ENCODE data around the gene PDS5A.

PDS5A gene

DNA sequence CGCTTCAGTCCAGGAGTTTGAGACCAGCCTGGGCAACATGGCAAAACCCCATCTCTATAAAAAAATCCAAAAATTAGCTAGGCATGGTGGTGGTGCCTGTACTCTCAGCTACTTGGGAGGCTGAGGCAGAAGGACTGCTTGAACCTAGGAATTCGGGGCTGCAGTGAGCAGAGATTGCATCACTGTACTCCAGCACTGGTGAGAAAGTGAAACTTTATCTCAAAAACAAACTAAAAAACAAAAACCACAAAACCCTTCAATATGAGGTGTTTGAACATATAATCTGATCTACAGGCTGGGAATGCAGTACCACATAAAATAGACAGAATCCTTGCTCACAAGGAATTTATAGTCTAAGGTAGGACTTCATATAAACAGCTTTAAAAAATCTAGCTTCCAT lies 103.9 kb downstream of the PDS5A start:
- Histone ChIP-seq H3K9me3 (ENCODE audit: control insufficient read depth, insufficient read depth, low read depth, low read length) (no peaks in the 10 kb centered on the region), H3K36me3 (ENCODE audit: control insufficient read depth in 2 of 2, insufficient read depth in 1 of 2, low read length in 2 of 2) (peaks cover 12 to 83% of the 10 kb centered on the region in 2 experiments), H3K27ac (ENCODE audit: extremely low read depth, low read depth, low read length) (no peak overlapping the region), H3K4me3 (ENCODE audit: low read depth, low read length) (no peak overlapping the region), H3K4me1 (ENCODE audit: control insufficient read depth, insufficient read depth, low read length) (no peaks in the 10 kb centered on the region)
- POLR2A ChIA-PET: no interaction called here
- no peak for TF ChIP-seq ZXDB (tag by site-specific recombination; IDR thresholded peaks at IDR 0.05)
- TF ChIP-seq BCL11A (tag by site-specific recombination; IDR thresholded peaks at IDR 0.05; ENCODE audit: low read depth): no peak
- CTCF ChIA-PET: no interaction called here

DNA sequence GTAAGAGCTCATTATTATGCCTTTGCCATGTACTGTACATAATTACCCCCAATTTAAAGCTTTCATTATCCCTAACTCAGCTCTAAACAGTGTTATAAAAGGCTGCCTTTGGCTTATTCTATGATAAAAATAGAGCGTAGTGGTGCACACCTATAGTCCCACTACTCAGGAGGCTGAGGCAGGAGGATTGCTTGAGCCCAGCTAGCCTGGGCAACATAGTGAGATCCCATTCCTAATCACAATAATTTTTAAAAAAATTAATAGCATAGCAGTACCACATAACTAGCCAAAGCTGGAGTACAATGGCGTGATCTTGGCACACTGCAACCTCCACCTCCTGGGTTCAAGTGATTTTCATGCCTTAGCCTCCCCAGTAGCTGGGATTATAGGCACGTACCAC lies 112.4 kb downstream of the PDS5A start:
- Histone ChIP-seq H3K4me3 (ENCODE audit: low read depth, low read length) (no peak overlapping the region), H3K36me3 (ENCODE audit: control insufficient read depth in 2 of 2, insufficient read depth in 1 of 2, low read length in 2 of 2) (peaks cover 10 to 71% of the 10 kb centered on the region in 2 experiments), H3K4me1 (ENCODE audit: control insufficient read depth, insufficient read depth, low read length) (no peaks in the 10 kb centered on the region), H3K9me3 (ENCODE audit: control insufficient read depth, insufficient read depth, low read depth, low read length) (no peaks in the 10 kb centered on the region), H3K27ac (ENCODE audit: extremely low read depth, low read depth, low read length) (no peak overlapping the region)
- ChIA-PET CTCF (no interaction called here), POLR2A (no interaction called here)
- TF ChIP-seq ZNF416 (tag by site-specific recombination; IDR thresholded peaks at IDR 0.05): no peak

DNA sequence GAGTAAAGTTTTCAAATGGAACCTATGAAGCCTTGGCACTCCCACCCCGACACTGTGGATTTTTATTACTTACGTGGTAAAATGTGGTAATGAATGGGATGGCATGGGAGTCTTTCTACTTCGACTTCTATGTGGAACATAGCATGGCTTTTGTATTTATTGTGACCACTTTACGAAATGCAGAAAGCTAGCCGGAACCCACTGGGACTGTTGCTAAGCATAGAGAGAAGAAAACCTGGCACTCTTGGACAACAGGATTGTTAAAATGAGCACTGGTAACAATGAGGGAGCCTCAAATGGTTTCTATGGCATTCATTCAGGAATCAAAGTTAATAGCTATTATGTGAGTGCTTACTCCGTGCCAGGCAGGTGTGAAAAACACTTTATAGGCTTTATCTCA lies 113.3 kb downstream of the PDS5A start:
- Histone ChIP-seq H3K27ac (ENCODE audit: extremely low read depth, low read depth, low read length) (no peak overlapping the region), H3K4me1 (ENCODE audit: control insufficient read depth, insufficient read depth, low read length) (no peaks in the 10 kb centered on the region), H3K4me3 (ENCODE audit: low read depth, low read length) (no peak overlapping the region), H3K9me3 (ENCODE audit: control insufficient read depth, insufficient read depth, low read depth, low read length) (no peaks in the 10 kb centered on the region), H3K36me3 (ENCODE audit: control insufficient read depth in 2 of 2, insufficient read depth in 1 of 2, low read length in 2 of 2) (peaks cover 16 to 75% of the 10 kb centered on the region in 2 experiments)
- POLR2A ChIA-PET: no interaction called here
- CTCF ChIA-PET: no interaction called here
- no peak for TF ChIP-seq KLF8 (tag by site-specific recombination; IDR thresholded peaks at IDR 0.05)
- TF ChIP-seq ZNF585B (tag by site-specific recombination; IDR thresholded peaks at IDR 0.05): no peak
- TF ChIP-seq, protein P1, sequence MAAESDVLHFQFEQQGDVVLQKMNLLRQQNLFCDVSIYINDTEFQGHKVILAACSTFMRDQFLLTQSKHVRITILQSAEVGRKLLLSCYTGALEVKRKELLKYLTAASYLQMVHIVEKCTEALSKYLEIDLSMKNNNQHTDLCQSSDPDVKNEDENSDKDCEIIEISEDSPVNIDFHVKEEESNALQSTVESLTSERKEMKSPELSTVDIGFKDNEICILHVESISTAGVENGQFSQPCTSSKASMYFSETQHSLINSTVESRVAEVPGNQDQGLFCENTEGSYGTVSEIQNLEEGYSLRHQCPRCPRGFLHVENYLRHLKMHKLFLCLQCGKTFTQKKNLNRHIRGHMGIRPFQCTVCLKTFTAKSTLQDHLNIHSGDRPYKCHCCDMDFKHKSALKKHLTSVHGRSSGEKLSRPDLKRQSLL (tag by site-specific recombination; IDR thresholded peaks at IDR 0.05): no peak
- TF ChIP-seq ZNF175 (tag by site-specific recombination; IDR thresholded peaks at IDR 0.05): no peak
- TF ChIP-seq ZNF391 (tag by site-specific recombination; IDR thresholded peaks at IDR 0.05; ENCODE audit: borderline replicate concordance, low read depth): no peak
- TF ChIP-seq, protein P2, sequence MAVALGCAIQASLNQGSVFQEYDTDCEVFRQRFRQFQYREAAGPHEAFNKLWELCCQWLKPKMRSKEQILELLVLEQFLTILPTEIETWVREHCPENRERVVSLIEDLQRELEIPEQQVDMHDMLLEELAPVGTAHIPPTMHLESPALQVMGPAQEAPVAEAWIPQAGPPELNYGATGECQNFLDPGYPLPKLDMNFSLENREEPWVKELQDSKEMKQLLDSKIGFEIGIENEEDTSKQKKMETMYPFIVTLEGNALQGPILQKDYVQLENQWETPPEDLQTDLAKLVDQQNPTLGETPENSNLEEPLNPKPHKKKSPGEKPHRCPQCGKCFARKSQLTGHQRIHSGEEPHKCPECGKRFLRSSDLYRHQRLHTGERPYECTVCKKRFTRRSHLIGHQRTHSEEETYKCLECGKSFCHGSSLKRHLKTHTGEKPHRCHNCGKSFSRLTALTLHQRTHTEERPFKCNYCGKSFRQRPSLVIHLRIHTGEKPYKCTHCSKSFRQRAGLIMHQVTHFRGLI (tag by site-specific recombination; IDR thresholded peaks at IDR 0.05): no peak
- no peak for TF ChIP-seq SP3 (tag by site-specific recombination; IDR thresholded peaks at IDR 0.05)
- no peak for TF ChIP-seq PRDM1 (tag by site-specific recombination; IDR thresholded peaks at IDR 0.05)
- no peak for TF ChIP-seq SCRT1 (tag by site-specific recombination; IDR thresholded peaks at IDR 0.05; ENCODE audit: borderline replicate concordance)
- TF ChIP-seq MEIS1 (CRISPR knock-in tag; IDR thresholded peaks at IDR 0.05; ENCODE audit: borderline replicate concordance): no peak
- TF ChIP-seq, protein P3, sequence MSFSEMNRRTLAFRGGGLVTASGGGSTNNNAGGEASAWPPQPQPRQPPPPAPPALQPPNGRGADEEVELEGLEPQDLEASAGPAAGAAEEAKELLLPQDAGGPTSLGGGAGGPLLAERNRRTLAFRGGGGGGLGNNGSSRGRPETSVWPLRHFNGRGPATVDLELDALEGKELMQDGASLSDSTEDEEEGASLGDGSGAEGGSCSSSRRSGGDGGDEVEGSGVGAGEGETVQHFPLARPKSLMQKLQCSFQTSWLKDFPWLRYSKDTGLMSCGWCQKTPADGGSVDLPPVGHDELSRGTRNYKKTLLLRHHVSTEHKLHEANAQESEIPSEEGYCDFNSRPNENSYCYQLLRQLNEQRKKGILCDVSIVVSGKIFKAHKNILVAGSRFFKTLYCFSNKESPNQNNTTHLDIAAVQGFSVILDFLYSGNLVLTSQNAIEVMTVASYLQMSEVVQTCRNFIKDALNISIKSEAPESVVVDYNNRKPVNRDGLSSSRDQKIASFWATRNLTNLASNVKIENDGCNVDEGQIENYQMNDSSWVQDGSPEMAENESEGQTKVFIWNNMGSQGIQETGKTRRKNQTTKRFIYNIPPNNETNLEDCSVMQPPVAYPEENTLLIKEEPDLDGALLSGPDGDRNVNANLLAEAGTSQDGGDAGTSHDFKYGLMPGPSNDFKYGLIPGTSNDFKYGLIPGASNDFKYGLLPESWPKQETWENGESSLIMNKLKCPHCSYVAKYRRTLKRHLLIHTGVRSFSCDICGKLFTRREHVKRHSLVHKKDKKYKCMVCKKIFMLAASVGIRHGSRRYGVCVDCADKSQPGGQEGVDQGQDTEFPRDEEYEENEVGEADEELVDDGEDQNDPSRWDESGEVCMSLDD (tag by site-specific recombination; IDR thresholded peaks at IDR 0.05): no peak
- TF ChIP-seq, protein P4, sequence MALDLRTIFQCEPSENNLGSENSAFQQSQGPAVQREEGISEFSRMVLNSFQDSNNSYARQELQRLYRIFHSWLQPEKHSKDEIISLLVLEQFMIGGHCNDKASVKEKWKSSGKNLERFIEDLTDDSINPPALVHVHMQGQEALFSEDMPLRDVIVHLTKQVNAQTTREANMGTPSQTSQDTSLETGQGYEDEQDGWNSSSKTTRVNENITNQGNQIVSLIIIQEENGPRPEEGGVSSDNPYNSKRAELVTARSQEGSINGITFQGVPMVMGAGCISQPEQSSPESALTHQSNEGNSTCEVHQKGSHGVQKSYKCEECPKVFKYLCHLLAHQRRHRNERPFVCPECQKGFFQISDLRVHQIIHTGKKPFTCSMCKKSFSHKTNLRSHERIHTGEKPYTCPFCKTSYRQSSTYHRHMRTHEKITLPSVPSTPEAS (tag by site-specific recombination; IDR thresholded peaks at IDR 0.05): no peak
